Osteocyte (in vitro differentiated cells): ENCODE data around the gene PTGES3L. TPM values are rescaled to one million over a fixed set of nuclear protein-coding genes. Genes with fewer than 3 reads are reported as not detected.
"Not testable (repeated sequence)": the region's sequence is repeated elsewhere in the genome, so short reads cannot be mapped to it uniquely, and the experiment has no call there.

Experiments
- DNase-seq: peaks from one replicate; pipeline ENCODE4 v3.0.0; 2021; ENCODE audit warnings: mixed read lengths; ENCODE audit not compliant: unreplicated experiment; ENCODE audit errors: extremely low spot score
- H3K27ac Mint-ChIP-seq: one replicate; pipeline ENCODE4 v1.8.0; 2021; ENCODE audit warnings: mild to moderate bottlenecking, mixed read lengths; ENCODE audit not compliant: unreplicated experiment
- H3K27me3 Mint-ChIP-seq: one replicate; pipeline ENCODE4 v1.8.0; 2021; ENCODE audit warnings: mixed read lengths; ENCODE audit not compliant: unreplicated experiment
- H3K36me3 Mint-ChIP-seq: one replicate; pipeline ENCODE4 v1.8.0; 2021; ENCODE audit warnings: mixed read lengths; ENCODE audit not compliant: unreplicated experiment
- H3K4me1 Mint-ChIP-seq: one replicate; pipeline ENCODE4 v1.8.0; 2021; ENCODE audit warnings: mixed read lengths; ENCODE audit not compliant: unreplicated experiment
- H3K4me3 Mint-ChIP-seq: one replicate; pipeline ENCODE4 v1.8.0; 2021; ENCODE audit warnings: mild to moderate bottlenecking, moderate library complexity, mixed read lengths; ENCODE audit not compliant: unreplicated experiment
- H3K9me3 Mint-ChIP-seq: one replicate; pipeline ENCODE4 v1.8.0; 2021; ENCODE audit warnings: mixed read lengths; ENCODE audit not compliant: unreplicated experiment
- CTCF ChIP-seq: fragments of 200-600 bp; sonication (generic); IDR thresholded peaks from 2 replicates; pipeline ENCODE4 v1.5.0; 2021; ENCODE audit warnings: antibody characterized with exemption, mild to moderate bottlenecking, moderate library complexity
- total RNA-seq: library from RNA; stranded (reverse); gene quantifications from 2 replicates; pipeline ENCODE4 v1.2.1, GENCODE V29; 2021

The PTGES3L gene
- total RNA-seq, 1 donor from 2014 or later = 0.35 TPM

DNA sequence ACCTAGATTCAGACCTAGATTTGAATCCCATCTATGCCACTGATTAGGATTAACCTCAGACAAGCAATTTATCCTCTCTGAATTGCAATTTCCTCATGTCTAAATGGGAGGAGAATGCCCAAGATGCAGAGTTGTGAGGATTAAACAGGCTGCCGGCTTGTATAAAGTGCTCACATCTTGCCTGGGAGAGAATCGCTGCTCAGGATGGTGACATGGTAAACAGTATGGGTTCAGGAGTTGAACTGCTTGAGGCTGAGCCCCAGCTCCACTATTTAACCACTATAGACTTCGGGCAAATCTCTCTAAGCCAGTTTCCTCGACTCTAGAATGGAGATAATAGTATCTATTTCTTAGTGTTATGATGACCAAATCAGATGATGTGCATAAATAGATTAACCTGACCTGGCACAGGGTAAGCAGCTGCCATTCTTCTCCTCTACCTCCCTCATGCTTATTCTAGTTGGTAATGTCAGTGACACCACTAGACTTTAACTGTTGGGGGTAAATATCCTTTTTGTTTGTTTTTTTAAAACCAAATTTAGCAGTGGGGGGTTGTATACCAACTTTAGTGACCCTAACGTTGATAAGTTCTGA, 17.6 kb upstream of the PTGES3L start:
- no peaks in the 10 kb centered on the region for H3K9me3 Mint-ChIP-seq

GRCh38 chr17:42993913-42994312, 14.0 kb upstream of the PTGES3L start:
- not testable (repeated sequence) for H3K9me3 Mint-ChIP-seq, H3K27me3 Mint-ChIP-seq, H3K4me3 Mint-ChIP-seq, H3K27ac Mint-ChIP-seq, DNase-seq
- Mint-ChIP-seq H3K4me1 (peaks cover 30% of the 10 kb centered on the region), H3K36me3 (peaks cover 29% of the 10 kb centered on the region)

More for the DNA sequence above, 17.6 kb upstream of the PTGES3L start:
- Mint-ChIP-seq H3K27ac (peak overlapping the region; percentile 96), H3K4me3 (peak overlapping the region; percentile 98), H3K36me3 (peaks cover 27% of the 10 kb centered on the region), H3K27me3 (no peaks in the 10 kb centered on the region), H3K4me1 (peaks cover 32% of the 10 kb centered on the region)
- no peak for DNase-seq
- TF ChIP-seq CTCF = no peak

DNA sequence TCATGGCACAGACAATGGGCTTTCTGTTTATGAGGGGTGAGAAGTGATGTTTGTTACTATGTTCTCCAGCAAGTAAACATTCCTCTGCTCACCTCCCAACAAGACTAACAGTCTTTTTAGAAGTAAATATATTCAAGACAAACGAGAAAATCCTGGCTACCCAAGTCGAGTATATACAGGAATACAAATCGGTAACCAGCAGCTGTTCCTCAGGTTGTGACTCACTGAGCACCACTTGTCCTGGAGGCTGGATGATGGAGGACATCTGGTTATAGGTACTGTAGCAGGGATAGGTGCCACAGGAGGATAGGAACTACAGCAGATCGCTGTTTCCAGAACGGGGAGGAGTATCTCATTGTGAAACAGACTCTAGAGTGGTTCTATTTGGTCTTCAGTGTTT, 13.0 kb upstream of the PTGES3L start:
- H3K27me3 Mint-ChIP-seq = no peaks in the 10 kb centered on the region
- H3K4me3 Mint-ChIP-seq = no peak overlapping the region
- H3K9me3 Mint-ChIP-seq = no peaks in the 10 kb centered on the region
- TF ChIP-seq CTCF = no peak
- H3K27ac Mint-ChIP-seq = no peak overlapping the region
- peaks cover 28% of the 10 kb centered on the region for H3K4me1 Mint-ChIP-seq
- no peak for DNase-seq
- H3K36me3 Mint-ChIP-seq = peaks cover 37% of the 10 kb centered on the region

DNA sequence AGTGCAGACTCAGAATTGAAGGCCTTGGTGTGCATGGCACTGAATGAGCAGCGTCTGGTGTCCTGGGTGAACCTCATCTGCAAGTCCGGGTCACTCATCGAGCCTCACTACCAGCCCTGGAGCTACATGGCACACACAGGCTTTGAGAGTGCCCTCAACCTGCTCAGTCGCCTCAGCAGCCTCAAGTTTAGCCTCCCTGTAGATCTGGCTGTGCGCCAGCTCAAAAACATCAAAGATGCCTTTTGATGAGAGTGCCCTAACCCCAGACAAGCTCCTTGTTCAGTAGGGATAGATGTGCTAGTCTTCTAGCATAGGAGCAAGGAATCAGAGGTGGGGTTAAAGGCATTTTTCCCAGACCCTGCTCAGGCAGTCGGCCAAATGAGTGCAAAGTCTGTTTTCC, 11.6 kb upstream of the PTGES3L start:
- no peak for TF ChIP-seq CTCF
- H3K9me3 Mint-ChIP-seq = no peaks in the 10 kb centered on the region
- H3K36me3 Mint-ChIP-seq = peaks cover 41% of the 10 kb centered on the region
- no peak overlapping the region for H3K27ac Mint-ChIP-seq
- no peak overlapping the region for H3K4me3 Mint-ChIP-seq
- H3K27me3 Mint-ChIP-seq = no peaks in the 10 kb centered on the region
- H3K4me1 Mint-ChIP-seq = peaks cover 18% of the 10 kb centered on the region
- no peak for DNase-seq

GRCh38 chr17:42989726-42990652, 10.1 kb upstream of the PTGES3L start:
- peak overlapping the region; percentile 57 for H3K27ac Mint-ChIP-seq
- H3K9me3 Mint-ChIP-seq = no peaks in the 10 kb centered on the region
- H3K4me1 Mint-ChIP-seq = peaks cover 18% of the 10 kb centered on the region
- no peak for TF ChIP-seq CTCF
- no peak for DNase-seq
- no peaks in the 10 kb centered on the region for H3K27me3 Mint-ChIP-seq
- peaks cover 44% of the 10 kb centered on the region for H3K36me3 Mint-ChIP-seq
- no peak overlapping the region for H3K4me3 Mint-ChIP-seq
